NCI-H510A (cell line): ENCODE measurements around the gene MSRB3.

Experiments
- DNase-seq: peaks from one replicate; lab custom pipeline; 2025; lab: John Stamatoyannopoulos, UW

The MSRB3 gene

GRCh38 chr12:65499167-65499566 is 220.7 kb downstream of the MSRB3 start:
- no peak for DNase-seq

- DNase-seq = no peak
Observed at GRCh38 chr12:65500091-65500900, 221.8 kb downstream of the MSRB3 start.

- no peak for DNase-seq
Observed at GRCh38 chr12:65501093-65501621, 222.7 kb downstream of the MSRB3 start.

GRCh38 chr12:65501935-65502334 is 223.5 kb downstream of the MSRB3 start:
- DNase-seq = no peak

GRCh38 chr12:65504417-65504816 is 225.9 kb downstream of the MSRB3 start:
- no peak for DNase-seq

GRCh38 chr12:65505386-65506121 is 227.1 kb downstream of the MSRB3 start:
- no peak for DNase-seq

- DNase-seq = no peak
Observed at GRCh38 chr12:65508276-65509035, 230.0 kb downstream of the MSRB3 start.

GRCh38 chr12:65510007-65510406 is 231.5 kb downstream of the MSRB3 start:
- DNase-seq = no peak

- DNase-seq = no peak
Observed at GRCh38 chr12:65510584-65511050, 232.1 kb downstream of the MSRB3 start.

- no peak for DNase-seq
Observed at GRCh38 chr12:65511134-65511834, 232.8 kb downstream of the MSRB3 start.

- DNase-seq = no peak
Observed at GRCh38 chr12:65511912-65512311, 233.4 kb downstream of the MSRB3 start.
